HT1080 (cell line): ENCODE data around the gene GPAT3. TPM values are rescaled to one million over a fixed set of nuclear protein-coding genes. Genes with fewer than 3 reads are reported as not detected.

Experiments used
- DNase-seq: peaks from one replicate; pipeline ENCODE4 v3.0.0-alpha.2; 2015; ENCODE audit warnings: low read depth
- small RNA-seq: library from RNA; depleted of rRNA; stranded (forward); fragments of <200 nt; gene quantifications from one replicate; pipeline ENCODE3, GENCODE V24; 2014
- total RNA-seq: library from RNA; depleted of rRNA; stranded (reverse); fragments of >200 nt; shearing (Covaris generic); gene quantifications from 2 replicates; pipeline ENCODE4 v1.2.3, GENCODE V29; 2014; rRNA removed

GPAT3 gene
- total RNA-seq, 1 experiment from 2014 or later: 121 TPM

DNA sequence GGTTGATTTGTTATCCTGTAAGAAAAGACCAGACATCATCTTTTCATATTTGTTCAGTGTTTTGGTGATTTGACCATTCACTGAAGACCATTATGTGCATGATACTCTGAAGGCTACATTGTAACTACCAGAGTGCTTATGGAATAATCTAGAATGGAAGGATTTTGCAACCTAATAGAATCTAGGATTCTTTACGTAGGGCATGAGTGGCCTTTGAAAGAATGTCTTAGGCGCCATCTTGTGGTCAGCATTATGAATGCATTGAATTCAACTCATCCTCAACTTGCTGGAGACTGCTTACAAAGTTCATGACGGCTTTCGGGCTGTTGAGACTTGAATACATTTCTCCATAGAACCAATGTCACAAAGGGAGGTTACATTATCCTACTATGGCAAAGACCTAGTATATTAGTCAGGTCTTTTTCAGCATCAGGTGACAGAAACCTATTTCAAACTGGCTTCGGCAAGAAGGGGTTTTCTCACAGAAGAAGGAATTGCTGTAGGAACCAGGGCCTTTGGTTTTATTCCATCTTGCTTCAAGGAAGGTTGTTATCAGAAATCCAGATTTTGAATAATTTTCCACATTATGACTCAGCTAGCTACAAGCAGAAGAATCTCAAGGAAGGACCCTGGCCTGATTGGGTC, 104.1 kb downstream of the GPAT3 start:
- DNase-seq: peak; percentile 73

DNA sequence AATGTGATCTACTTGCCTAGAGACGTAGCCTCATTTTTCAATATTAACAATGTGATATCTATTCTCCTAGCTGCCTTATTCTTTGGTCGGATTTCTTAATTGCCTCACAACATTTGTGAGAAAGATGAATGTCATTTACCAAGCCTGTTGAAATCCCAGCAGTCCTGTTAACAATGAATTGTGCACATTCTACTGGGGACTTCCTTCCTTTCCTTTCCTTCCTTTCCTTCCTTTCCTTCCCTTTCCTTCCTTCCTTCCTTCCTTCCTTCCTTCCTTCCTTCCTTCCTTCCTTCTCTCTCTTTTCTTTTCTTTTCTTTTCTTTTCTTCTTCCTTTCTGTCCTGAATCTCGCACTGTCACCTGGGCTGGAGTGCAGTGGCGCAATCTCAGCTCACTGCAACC, 107.1 kb downstream of the GPAT3 start:
- DNase-seq: no peak

DNA sequence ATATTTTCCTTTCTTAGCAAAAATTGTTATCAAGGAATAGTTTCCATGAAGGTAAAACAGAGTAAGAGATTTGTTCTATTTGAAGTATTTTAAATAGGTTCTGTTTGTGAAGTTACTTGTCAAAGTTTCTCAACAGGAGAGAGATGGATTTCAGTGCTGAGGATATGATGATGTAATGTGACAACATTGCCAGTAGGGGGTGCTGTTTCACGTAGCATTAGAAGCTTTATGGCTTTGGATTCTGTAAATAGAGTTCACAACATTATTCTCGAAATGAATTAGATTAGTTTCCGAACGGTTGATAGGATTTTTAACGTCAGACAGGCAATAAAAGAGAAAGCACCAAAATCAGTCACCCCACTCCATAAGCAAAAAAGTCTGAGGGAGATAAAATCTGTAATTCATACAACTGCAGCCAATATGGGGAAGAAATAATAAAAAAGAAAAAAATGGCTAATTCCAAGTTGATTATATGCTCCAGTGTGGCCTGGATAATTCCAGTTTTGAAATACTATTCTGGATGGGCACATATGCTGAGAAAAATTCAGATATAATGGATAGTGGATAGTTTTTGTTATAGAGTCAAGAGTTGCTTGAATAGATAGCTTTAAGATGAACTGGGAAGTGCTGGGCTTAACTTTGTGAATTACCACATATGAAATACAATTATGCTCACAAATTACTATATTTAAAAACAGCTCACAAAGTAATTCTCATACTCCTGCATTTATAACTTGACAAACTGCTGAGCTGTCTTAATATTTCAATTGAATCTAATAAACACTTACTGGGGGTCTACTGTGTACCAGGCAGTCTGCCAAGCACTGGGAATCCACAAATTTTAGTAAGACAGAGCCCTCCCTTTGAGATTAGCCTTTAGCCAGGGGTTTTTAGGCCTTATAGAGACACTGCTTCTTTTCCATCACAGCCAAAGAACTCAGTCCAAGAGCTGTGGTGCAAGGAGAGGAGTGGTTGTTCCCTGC, 109.1 kb downstream of the GPAT3 start:
- DNase-seq: peak; percentile 56

DNA sequence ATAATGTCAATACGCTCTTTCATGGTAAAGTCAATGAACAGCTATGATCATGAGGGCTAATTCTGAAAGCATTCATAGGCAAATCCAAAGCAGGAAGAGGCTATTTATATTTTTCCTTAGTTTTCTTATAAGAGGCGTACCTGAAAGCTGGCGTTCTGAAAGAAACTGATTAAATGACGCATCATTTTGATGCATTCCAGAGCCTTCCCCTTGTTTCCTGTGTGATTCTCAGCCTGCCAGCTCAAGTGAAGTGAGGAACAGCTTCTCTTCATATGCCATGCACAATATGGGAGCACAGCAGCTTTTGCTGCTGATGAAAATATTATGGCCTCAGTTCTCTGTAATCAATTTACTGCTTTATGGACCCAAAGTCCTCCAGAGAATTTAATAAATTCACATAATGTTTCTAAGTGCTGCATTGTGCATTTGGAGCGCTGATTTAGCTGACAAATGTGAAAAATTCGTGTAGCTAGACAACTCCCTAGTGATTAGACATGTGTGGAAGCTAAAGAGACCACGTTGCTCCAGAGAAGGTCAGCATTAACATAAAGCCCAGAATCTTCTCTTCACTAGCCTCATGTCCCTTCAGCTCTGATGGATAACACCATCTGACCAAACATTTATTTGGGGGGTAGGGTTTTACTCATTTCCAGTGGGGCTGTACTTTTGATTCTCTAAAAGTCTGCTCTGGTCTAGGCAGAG, 110.8 kb downstream of the GPAT3 start:
- DNase-seq: peak; percentile 64

DNA sequence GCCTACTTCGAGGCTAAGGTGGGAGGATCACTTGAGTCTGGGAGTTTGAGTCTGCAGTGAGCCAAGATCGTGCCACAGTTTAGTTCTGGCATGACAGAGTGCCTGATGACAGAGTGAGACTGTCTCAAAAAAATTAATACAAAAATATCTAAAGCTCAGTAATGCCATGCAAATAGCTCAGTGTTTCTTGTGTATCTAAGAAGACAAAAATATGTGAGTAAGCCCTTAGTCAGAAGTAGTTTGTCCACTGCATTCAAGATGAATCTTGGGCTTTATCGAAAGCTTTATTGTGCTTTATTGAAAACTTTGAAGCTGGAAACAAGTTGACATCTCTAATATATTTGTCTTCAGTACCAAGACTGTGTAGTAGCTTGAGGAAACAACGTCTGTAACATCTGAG, 115.9 kb downstream of the GPAT3 start:
- DNase-seq: no peak

Small RNA genes lying within 50 kb of the gene (small RNA-seq; reads per million reads assigned to genes)
- gene RF00019: not detected

Other genes with a start within 250 kb of the GPAT3 start
- gene HPSE, start 201.3 kb upstream of the GPAT3 start, total RNA-seq: 4.0 and 6.0 TPM in 2 replicates
- gene HELQ, start 80.3 kb upstream of the GPAT3 start, total RNA-seq: 17.7 and 18.1 TPM in 2 replicates
- gene MRPS18C, start 80.0 kb upstream of the GPAT3 start, total RNA-seq: 41.0 and 44.8 TPM in 2 replicates
- 11.8 and 14.6 TPM in 2 replicates for gene ABRAXAS1, start 51.0 kb upstream of the GPAT3 start, total RNA-seq